Naive B cell (primary cell): Measurements from ENCODE around the gene STRIP2. TPM values are rescaled to one million over a fixed set of nuclear protein-coding genes. Genes with fewer than 3 reads are reported as not detected.
"Not testable (repeated sequence)": the region's sequence is repeated elsewhere in the genome, so short reads cannot be mapped to it uniquely, and the experiment has no call there.

ENCODE experiments used
- ATAC-seq, 2 donors: fragments of 150-1000 bp; cut with Tn5 transposase; 2 replicates each; pipeline ENCODE4 v1.10.0; 2021; ENCODE audit warnings: low read depth in 2 of 2, mild to moderate bottlenecking in 2 of 2, moderate library complexity in 2 of 2
- DNase-seq: peaks from one replicate; pipeline ENCODE4 v3.0.0; 2022
- H3K27ac Mint-ChIP-seq, 6 donors: one replicate each; pipeline ENCODE4 v1.8.0; 2020 to 2022; ENCODE audit warnings: mild to moderate bottlenecking in 6 of 6, mixed read lengths in 6 of 6, moderate library complexity in 5 of 6, inconsistent platforms in 2 of 6
- H3K27me3 Mint-ChIP-seq, 3 donors: one replicate each; pipeline ENCODE4 v1.8.0; 2021 to 2022; ENCODE audit warnings: mixed read lengths in 3 of 3, mild to moderate bottlenecking in 1 of 3
- H3K36me3 Mint-ChIP-seq, 2 donors: one replicate each; pipeline ENCODE4 v1.8.0; 2020 to 2022; ENCODE audit warnings: mixed read lengths in 2 of 2, inconsistent platforms in 1 of 2, mild to moderate bottlenecking in 1 of 2
- H3K4me1 Mint-ChIP-seq, 3 donors: one replicate each; pipeline ENCODE4 v1.8.0; 2020 to 2022; ENCODE audit warnings: mixed read lengths in 3 of 3, inconsistent platforms in 1 of 3, mild to moderate bottlenecking in 1 of 3, moderate library complexity in 1 of 3
- H3K4me3 Mint-ChIP-seq, 8 donors: one replicate each; pipeline ENCODE4 v1.8.0; 2020 to 2022; ENCODE audit warnings: mild to moderate bottlenecking in 8 of 8, mixed read lengths in 8 of 8, moderate library complexity in 8 of 8, inconsistent platforms in 2 of 8
- H3K9me3 Mint-ChIP-seq, 7 donors: one replicate each; pipeline ENCODE4 v1.8.0; 2020 to 2022; ENCODE audit warnings: mixed read lengths in 7 of 7, mild to moderate bottlenecking in 5 of 7, inconsistent platforms in 2 of 7, moderate library complexity in 1 of 7
- polyA plus RNA-seq, 6 donors: library from polyadenylated mRNA; unstranded; fragments of 300-500 nt; fragmentation: Illumina TruSeq; gene quantifications; one replicate each; pipeline ENCODE4 v1.2.3, GENCODE V29; 2021; ENCODE audit warnings: low read depth in 6 of 6

Gene STRIP2
- polyA plus RNA-seq, 6 donors from 2014 or later: not detected

- DNase-seq (no peak), ATAC-seq (no peak)
- Mint-ChIP-seq H3K36me3 (peaks cover 0 to 4% of the 10 kb centered on the region in 2 donors), H3K9me3 (peaks cover 0 to 4% (median 0%) of the 10 kb centered on the region in 7 donors), H3K27ac (no peak overlapping the region), H3K4me3 (no peak overlapping the region), H3K4me1 (peaks cover 0 to 1% (median 0%) of the 10 kb centered on the region in 3 donors), H3K27me3 (peaks cover 32 to 57% (median 57%) of the 10 kb centered on the region in 3 donors)
Observed at GRCh38 chr7:129522088-129522970, 88.1 kb downstream of the STRIP2 start.

- ATAC-seq (no peak), DNase-seq (no peak)
- no peak overlapping the region for H3K4me3 Mint-ChIP-seq
- H3K27me3 Mint-ChIP-seq: peaks cover 29 to 56% (median 55%) of the 10 kb centered on the region in 3 donors
- peaks cover 0 to 4% of the 10 kb centered on the region in 2 donors for H3K36me3 Mint-ChIP-seq
- no peak overlapping the region for H3K27ac Mint-ChIP-seq
- H3K9me3 Mint-ChIP-seq: peaks cover 0 to 4% (median 0%) of the 10 kb centered on the region in 7 donors
- H3K4me1 Mint-ChIP-seq: peaks cover 0 to 1% (median 0%) of the 10 kb centered on the region in 3 donors
Observed at GRCh38 chr7:129522971-129523340, 88.7 kb downstream of the STRIP2 start.

GRCh38 chr7:129523924-129524323 is 89.7 kb downstream of the STRIP2 start:
- Mint-ChIP-seq H3K27me3 (peaks cover 26 to 56% (median 51%) of the 10 kb centered on the region in 3 donors), H3K4me3 (no peak overlapping the region), H3K9me3 (peaks cover 0 to 4% (median 0%) of the 10 kb centered on the region in 7 donors), H3K27ac (no peak overlapping the region), H3K36me3 (peaks cover 0 to 4% of the 10 kb centered on the region in 2 donors), H3K4me1 (peaks cover 0 to 1% (median 0%) of the 10 kb centered on the region in 3 donors)
- ATAC-seq: no peak
- DNase-seq: no peak

GRCh38 chr7:129524405-129524804 is 90.2 kb downstream of the STRIP2 start:
- ATAC-seq, H3K4me3 Mint-ChIP-seq, DNase-seq, H3K27ac Mint-ChIP-seq, H3K9me3 Mint-ChIP-seq, H3K4me1 Mint-ChIP-seq, H3K36me3 Mint-ChIP-seq: not testable (repeated sequence)
- H3K27me3 Mint-ChIP-seq: peaks cover 26 to 55% (median 49%) of the 10 kb centered on the region in 3 donors

- ATAC-seq (no peak), DNase-seq (no peak)
- H3K36me3 Mint-ChIP-seq: peaks cover 0 to 4% of the 10 kb centered on the region in 2 donors
- H3K4me1 Mint-ChIP-seq: peaks cover 0 to 1% (median 0%) of the 10 kb centered on the region in 3 donors
- peak overlapping the region in 1 of 8 donors; percentile 6 for H3K4me3 Mint-ChIP-seq
- H3K9me3 Mint-ChIP-seq: peaks cover 0 to 4% (median 0%) of the 10 kb centered on the region in 7 donors
- H3K27ac Mint-ChIP-seq: no peak overlapping the region
- H3K27me3 Mint-ChIP-seq: peaks cover 21 to 49% (median 42%) of the 10 kb centered on the region in 3 donors
Observed at GRCh38 chr7:129525225-129525862, 91.1 kb downstream of the STRIP2 start.

- peaks cover 8 to 30% (median 29%) of the 10 kb centered on the region in 3 donors for H3K27me3 Mint-ChIP-seq
- peaks cover 0 to 4% of the 10 kb centered on the region in 2 donors for H3K36me3 Mint-ChIP-seq
- H3K4me3 Mint-ChIP-seq: no peak overlapping the region
- H3K4me1 Mint-ChIP-seq: peaks cover 0 to 1% (median 0%) of the 10 kb centered on the region in 3 donors
- H3K27ac Mint-ChIP-seq: no peak overlapping the region
- ATAC-seq: no peak
- peaks cover 0 to 4% (median 0%) of the 10 kb centered on the region in 7 donors for H3K9me3 Mint-ChIP-seq
- DNase-seq: no peak
Observed at GRCh38 chr7:129529643-129530042, 95.4 kb downstream of the STRIP2 start.

- Mint-ChIP-seq H3K27me3 (peaks cover under 1 to 21% (median 19%) of the 10 kb centered on the region in 3 donors), H3K36me3 (no peaks in the 10 kb centered on the region), H3K27ac (no peak overlapping the region), H3K9me3 (no peaks in the 10 kb centered on the region), H3K4me3 (no peak overlapping the region), H3K4me1 (no peaks in the 10 kb centered on the region)
- no peak for ATAC-seq
- DNase-seq: no peak
Observed at GRCh38 chr7:129530795-129531391, 96.7 kb downstream of the STRIP2 start.

GRCh38 chr7:129531721-129532120 is 97.5 kb downstream of the STRIP2 start:
- Mint-ChIP-seq H3K9me3 (no peaks in the 10 kb centered on the region), H3K4me3 (no peak overlapping the region), H3K27me3 (peaks cover 0 to 14% (median 12%) of the 10 kb centered on the region in 3 donors), H3K27ac (peak overlapping the region in 1 of 6 donors; percentile 24), H3K4me1 (no peaks in the 10 kb centered on the region), H3K36me3 (no peaks in the 10 kb centered on the region)
- ATAC-seq: no peak
- no peak for DNase-seq

- Mint-ChIP-seq H3K36me3 (no peaks in the 10 kb centered on the region), H3K27me3 (peaks cover 0 to 8% (median 6%) of the 10 kb centered on the region in 3 donors), H3K9me3 (no peaks in the 10 kb centered on the region), H3K27ac (no peak overlapping the region), H3K4me3 (no peak overlapping the region), H3K4me1 (no peaks in the 10 kb centered on the region)
- DNase-seq (no peak), ATAC-seq (no peak)
Observed at GRCh38 chr7:129532375-129532774, 98.1 kb downstream of the STRIP2 start.

- not testable (repeated sequence) for H3K27me3 Mint-ChIP-seq, ATAC-seq, H3K4me3 Mint-ChIP-seq, H3K36me3 Mint-ChIP-seq, H3K4me1 Mint-ChIP-seq, H3K9me3 Mint-ChIP-seq, DNase-seq
- peak overlapping the region in 1 of 6 donors; percentile 7 for H3K27ac Mint-ChIP-seq
Observed at GRCh38 chr7:129534558-129535274, 100.5 kb downstream of the STRIP2 start.

- Mint-ChIP-seq H3K27me3 (peaks cover 0 to 7% (median 6%) of the 10 kb centered on the region in 3 donors), H3K9me3 (peaks cover 0 to 3% (median 0%) of the 10 kb centered on the region in 7 donors), H3K36me3 (no peaks in the 10 kb centered on the region), H3K4me1 (no peaks in the 10 kb centered on the region), H3K27ac (peak overlapping the region in 1 of 6 donors; percentile 25), H3K4me3 (no peak overlapping the region)
- ATAC-seq: no peak
- DNase-seq: no peak
Observed at GRCh38 chr7:129535896-129536295, 101.7 kb downstream of the STRIP2 start.

- peaks cover 0 to 3% (median 0%) of the 10 kb centered on the region in 7 donors for H3K9me3 Mint-ChIP-seq
- DNase-seq: no peak
- H3K4me1 Mint-ChIP-seq: no peaks in the 10 kb centered on the region
- no peaks in the 10 kb centered on the region for H3K36me3 Mint-ChIP-seq
- no peak overlapping the region for H3K4me3 Mint-ChIP-seq
- H3K27me3 Mint-ChIP-seq: peaks cover 3 to 11% (median 11%) of the 10 kb centered on the region in 3 donors
- ATAC-seq: no peak
- H3K27ac Mint-ChIP-seq: no peak overlapping the region
Observed at GRCh38 chr7:129536323-129536722, 102.1 kb downstream of the STRIP2 start.
